ENCODE results near the gene TPM2.

GRCh38 chr9:35731415-35732184, 41.9 kb upstream of the TPM2 start:
- TF ChIP-seq REST (IDR thresholded peaks at IDR 0.05; ENCODE audit: insufficient read depth in 1 of 2, low read depth in 2 of 2, low read length in 2 of 2) (no peak), SIN3A (IDR thresholded peaks at IDR 0.05; ENCODE audit: borderline replicate concordance, insufficient read depth, low read length) (no peak; the same call in 1 of the 2 replicates), POLR2AphosphoS5 (IDR thresholded peaks at IDR 0.05; ENCODE audit: low read depth, low read length) (no peak)

Data from PFSK-1 (cell line).